ENCODE results near the gene SPRR2G. TPM values are rescaled to one million over a fixed set of nuclear protein-coding genes. Genes with fewer than 3 reads are reported as not detected.

Gene SPRR2G
- total RNA-seq, 2 donors from 2014 or later = not detected

Other genes starting within 250 kb of the SPRR2G start
- not detected for gene IVL, start 242.3 kb downstream of the SPRR2G start, total RNA-seq
- not detected for gene SPRR5, start 203.7 kb downstream of the SPRR2G start, total RNA-seq
- gene SPRR4, start 180.2 kb downstream of the SPRR2G start, total RNA-seq = not detected
- not detected for gene SPRR1A, start 166.8 kb downstream of the SPRR2G start, total RNA-seq
- gene SPRR3, start 149.1 kb downstream of the SPRR2G start, total RNA-seq = not detected
- gene SPRR1B, start 119.7 kb downstream of the SPRR2G start, total RNA-seq = not detected
- gene SPRR2D, start 109.8 kb downstream of the SPRR2G start, total RNA-seq = not detected
- gene SPRR2A, start 93.4 kb downstream of the SPRR2G start, total RNA-seq = not detected
- gene SPRR2B, start 79.3 kb downstream of the SPRR2G start, total RNA-seq = not detected
- not detected for gene SPRR2E, start 56.4 kb downstream of the SPRR2G start, total RNA-seq
- gene SPRR2F, start 37.4 kb downstream of the SPRR2G start, total RNA-seq = not detected
- gene LELP1, start 52.5 kb upstream of the SPRR2G start, total RNA-seq = not detected
- not detected for gene PRR9, start 66.7 kb upstream of the SPRR2G start, total RNA-seq
- not detected for gene LORICRIN, start 108.8 kb upstream of the SPRR2G start, total RNA-seq
- not detected for gene PGLYRP3, start 162.1 kb upstream of the SPRR2G start, total RNA-seq
- not detected for gene PGLYRP4, start 198.0 kb upstream of the SPRR2G start, total RNA-seq
- 100 to 1,000 TPM in 1 of 2 donors, 10 to 100 TPM in 1; 11.9 to 138 TPM for gene S100A9, start 207.0 kb upstream of the SPRR2G start, total RNA-seq
- 1 to 10 TPM; 2.0 to 9.1 TPM for gene S100A12, start 224.7 kb upstream of the SPRR2G start, total RNA-seq
- 100 to 1,000 TPM in 1 of 2 donors, 1 to 10 TPM in 1; 4.6 to 110 TPM for gene S100A8, start 240.2 kb upstream of the SPRR2G start, total RNA-seq